H1 (cell line): ENCODE measurements around the gene OPCML.
A peak's percentile ranks its signal among the peaks of the same experiment; 100 is the strongest.

Source experiments
- GABPA ChIP-seq: IDR thresholded peaks from 2 replicates; pipeline ENCODE4 v1.6.1; 2011; ENCODE audit warnings: mild to moderate bottlenecking, low read length, moderate library complexity, borderline replicate concordance; ENCODE audit not compliant: insufficient read depth
- JUN ChIP-seq: IDR thresholded peaks from 2 replicates; pipeline ENCODE4 v1.6.1; 2011; ENCODE audit warnings: low read depth, mild to moderate bottlenecking, improper control_type of control experiment, low read length
- POLR2A ChIP-seq, 2 experiments: IDR thresholded peaks; 1 replicate in 1 of 2; 2 replicates in 1 of 2; pipeline ENCODE4 v1.6.1; 2011; ENCODE audit warnings: low read depth in 2 of 2, low read length in 2 of 2, mild to moderate bottlenecking in 2 of 2; ENCODE audit errors: control extremely low read depth in 1 of 2
- POLR2AphosphoS5 ChIP-seq: IDR thresholded peaks from 2 replicates; pipeline ENCODE4 v1.6.1; 2011; ENCODE audit warnings: low read depth, low read length
- RFX5 ChIP-seq: IDR thresholded peaks from 2 replicates; pipeline ENCODE4 v1.6.1; 2011; ENCODE audit warnings: low read depth, low read length, improper control_type of control experiment, borderline replicate concordance
- SIX5 ChIP-seq: IDR thresholded peaks from 2 replicates; pipeline ENCODE4 v1.6.1; 2011; ENCODE audit warnings: mild to moderate bottlenecking, low read depth, low read length
- SUZ12 ChIP-seq: fragments of 200-600 bp; sonication (generic); IDR thresholded peaks from 2 replicates; pipeline ENCODE4 v1.6.1; 2012; ENCODE audit warnings: mild to moderate bottlenecking, inconsistent platforms, low read length, moderate library complexity, mixed read lengths
- TF ChIP-seq, protein P1 (sequence below), 3 experiments: IDR thresholded peaks; 1 replicate in 2 of 3; 2 replicates in 1 of 3; pipeline versions ENCODE4 v1.5.1 to v1.6.1; 2011; ENCODE audit warnings: low read length in 3 of 3, mild to moderate bottlenecking in 3 of 3, inconsistent platforms in 2 of 3, low read depth in 1 of 3, moderate library complexity in 1 of 3; ENCODE audit not compliant: insufficient read depth in 1 of 3; ENCODE audit errors: control extremely low read depth in 1 of 3
- TF ChIP-seq, protein P2 (sequence below): IDR thresholded peaks from 2 replicates; pipeline ENCODE4 v1.6.1; 2011; ENCODE audit warnings: low read length, improper control_type of control experiment

DNA sequence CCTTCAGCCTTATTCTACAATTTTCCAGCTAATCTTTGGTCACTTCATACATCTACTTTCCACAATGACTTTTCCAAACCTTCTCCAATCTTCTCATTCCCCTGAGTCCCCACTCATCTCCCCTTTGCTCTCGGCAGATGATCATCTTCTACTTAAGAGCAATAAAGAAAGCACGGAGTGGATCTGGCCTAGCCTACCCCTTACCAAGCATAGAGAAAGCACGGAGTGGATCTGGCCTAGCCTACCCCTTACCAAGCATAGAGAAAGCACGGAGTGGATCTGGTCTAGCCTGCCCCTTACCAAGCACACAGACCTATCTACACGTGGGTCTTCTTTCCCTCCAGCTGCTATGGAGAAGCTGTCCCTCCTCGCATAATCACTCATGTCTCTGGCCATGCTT lies 558.6 kb downstream of the OPCML start:
- TF ChIP-seq, protein P1, sequence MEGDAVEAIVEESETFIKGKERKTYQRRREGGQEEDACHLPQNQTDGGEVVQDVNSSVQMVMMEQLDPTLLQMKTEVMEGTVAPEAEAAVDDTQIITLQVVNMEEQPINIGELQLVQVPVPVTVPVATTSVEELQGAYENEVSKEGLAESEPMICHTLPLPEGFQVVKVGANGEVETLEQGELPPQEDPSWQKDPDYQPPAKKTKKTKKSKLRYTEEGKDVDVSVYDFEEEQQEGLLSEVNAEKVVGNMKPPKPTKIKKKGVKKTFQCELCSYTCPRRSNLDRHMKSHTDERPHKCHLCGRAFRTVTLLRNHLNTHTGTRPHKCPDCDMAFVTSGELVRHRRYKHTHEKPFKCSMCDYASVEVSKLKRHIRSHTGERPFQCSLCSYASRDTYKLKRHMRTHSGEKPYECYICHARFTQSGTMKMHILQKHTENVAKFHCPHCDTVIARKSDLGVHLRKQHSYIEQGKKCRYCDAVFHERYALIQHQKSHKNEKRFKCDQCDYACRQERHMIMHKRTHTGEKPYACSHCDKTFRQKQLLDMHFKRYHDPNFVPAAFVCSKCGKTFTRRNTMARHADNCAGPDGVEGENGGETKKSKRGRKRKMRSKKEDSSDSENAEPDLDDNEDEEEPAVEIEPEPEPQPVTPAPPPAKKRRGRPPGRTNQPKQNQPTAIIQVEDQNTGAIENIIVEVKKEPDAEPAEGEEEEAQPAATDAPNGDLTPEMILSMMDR (IDR thresholded peaks at IDR 0.05; ENCODE audit: control extremely low read depth in 1 of 3, insufficient read depth in 1 of 3, low read depth in 1 of 3, low read length in 3 of 3) = no peak
- TF ChIP-seq POLR2A (IDR thresholded peaks at IDR 0.05; ENCODE audit: control extremely low read depth in 1 of 2, low read depth in 2 of 2, low read length in 2 of 2) = no peak
- TF ChIP-seq SIX5 = no peak
- TF ChIP-seq, protein P2, sequence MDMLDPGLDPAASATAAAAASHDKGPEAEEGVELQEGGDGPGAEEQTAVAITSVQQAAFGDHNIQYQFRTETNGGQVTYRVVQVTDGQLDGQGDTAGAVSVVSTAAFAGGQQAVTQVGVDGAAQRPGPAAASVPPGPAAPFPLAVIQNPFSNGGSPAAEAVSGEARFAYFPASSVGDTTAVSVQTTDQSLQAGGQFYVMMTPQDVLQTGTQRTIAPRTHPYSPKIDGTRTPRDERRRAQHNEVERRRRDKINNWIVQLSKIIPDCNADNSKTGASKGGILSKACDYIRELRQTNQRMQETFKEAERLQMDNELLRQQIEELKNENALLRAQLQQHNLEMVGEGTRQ = no peak
- no peak for TF ChIP-seq GABPA
- no peak for TF ChIP-seq JUN
- TF ChIP-seq POLR2AphosphoS5 = no peak
- no peak for TF ChIP-seq SUZ12
- peak; percentile 54; the same call in 1 of the 2 replicates for TF ChIP-seq RFX5
